DND-41 (cell line): ENCODE results near the gene ST3GAL6.

Experiments used
- ATAC-seq: fragments of 200-7000 bp; cut with Tn5 transposase; 3 replicates; pipeline ENCODE4 v1.9.1; 2021; ENCODE audit warnings: low read depth; ENCODE audit not compliant: insufficient read depth
- DNase-seq: peaks from one replicate; pipeline ENCODE4 v3.0.0-alpha.2; 2020
- H2AFZ ChIP-seq: 2 replicates; pipeline ENCODE4 v1.6.0; 2012; ENCODE audit warnings: low read depth, low read length
- H3K27ac ChIP-seq: 2 replicates; pipeline ENCODE4 v1.5.1; 2012; ENCODE audit warnings: low read length, inconsistent platforms
- H3K27me3 ChIP-seq: fragments of 200-600 bp; sonication (generic); 2 replicates; pipeline ENCODE4 v1.6.0; 2012; ENCODE audit warnings: low read length, mild to moderate bottlenecking, inconsistent platforms; ENCODE audit not compliant: insufficient read depth, poor library complexity
- H3K36me3 ChIP-seq: 2 replicates; pipeline ENCODE4 v1.5.1; 2012; ENCODE audit warnings: low read length, inconsistent platforms; ENCODE audit not compliant: insufficient read depth
- H3K4me1 ChIP-seq: 2 replicates; pipeline ENCODE4 v1.5.1; 2012; ENCODE audit warnings: mild to moderate bottlenecking, low read length; ENCODE audit not compliant: insufficient read depth
- H3K4me2 ChIP-seq: 2 replicates; pipeline ENCODE4 v1.6.0; 2012; ENCODE audit warnings: mild to moderate bottlenecking, moderate library complexity, low read length, inconsistent platforms; ENCODE audit not compliant: insufficient read depth
- H3K4me3 ChIP-seq, 2 experiments: fragments of 200-600 bp in 1 of 2; shearing (Covaris generic) in 1 of 2; 2 replicates each; pipeline ENCODE4 v1.5.1; 2012 to 2016; ENCODE audit warnings: inconsistent platforms in 2 of 2, low read length in 2 of 2, mild to moderate bottlenecking in 2 of 2, low read depth in 1 of 2, moderate library complexity in 1 of 2
- H3K79me2 ChIP-seq: 2 replicates; pipeline ENCODE4 v1.6.0; 2012; ENCODE audit warnings: low read length, inconsistent platforms; ENCODE audit not compliant: insufficient read depth
- H3K9ac ChIP-seq: 2 replicates; pipeline ENCODE4 v1.6.0; 2012; ENCODE audit warnings: low read depth, mild to moderate bottlenecking, inconsistent platforms, low read length, moderate library complexity
- H3K9me3 ChIP-seq: 2 replicates; pipeline ENCODE4 v1.5.1; 2012; ENCODE audit warnings: low read length, moderate library complexity, mild to moderate bottlenecking, inconsistent platforms; ENCODE audit not compliant: insufficient read depth, severe bottlenecking
- H4K20me1 ChIP-seq: 2 replicates; pipeline ENCODE4 v1.6.0; 2012; ENCODE audit warnings: low read length; ENCODE audit not compliant: insufficient read depth
- CTCF ChIP-seq: IDR thresholded peaks from 2 replicates; pipeline ENCODE4 v1.5.1; 2012; ENCODE audit warnings: borderline replicate concordance, low read length, moderate library complexity, mild to moderate bottlenecking; ENCODE audit not compliant: poor library complexity, severe bottlenecking; ENCODE audit errors: extremely low read depth
- EZH2 ChIP-seq: IDR thresholded peaks from 3 replicates; pipeline ENCODE4 v1.6.1; 2012; ENCODE audit warnings: borderline replicate concordance, low read depth, mild to moderate bottlenecking, moderate library complexity, low read length, inconsistent platforms; ENCODE audit not compliant: severe bottlenecking

ST3GAL6 gene

GRCh38 chr3:98727638-98728037, 35.5 kb upstream of the ST3GAL6 start:
- H3K9ac ChIP-seq: no peak overlapping the region
- H4K20me1 ChIP-seq: no peaks in the 10 kb centered on the region
- H3K36me3 ChIP-seq: no peaks in the 10 kb centered on the region
- peaks cover 17% of the 10 kb centered on the region for H3K4me1 ChIP-seq
- no peaks in the 10 kb centered on the region for H3K9me3 ChIP-seq
- no peak for ATAC-seq
- no peak overlapping the region for H3K4me2 ChIP-seq
- no peak overlapping the region for H3K27ac ChIP-seq
- H3K79me2 ChIP-seq: no peaks in the 10 kb centered on the region
- DNase-seq: no peak
- H3K27me3 ChIP-seq: no peaks in the 10 kb centered on the region
- TF ChIP-seq CTCF: no peak
- no peak for TF ChIP-seq EZH2
- H3K4me3 ChIP-seq: no peak overlapping the region
- no peak overlapping the region for H2AFZ ChIP-seq

DNA sequence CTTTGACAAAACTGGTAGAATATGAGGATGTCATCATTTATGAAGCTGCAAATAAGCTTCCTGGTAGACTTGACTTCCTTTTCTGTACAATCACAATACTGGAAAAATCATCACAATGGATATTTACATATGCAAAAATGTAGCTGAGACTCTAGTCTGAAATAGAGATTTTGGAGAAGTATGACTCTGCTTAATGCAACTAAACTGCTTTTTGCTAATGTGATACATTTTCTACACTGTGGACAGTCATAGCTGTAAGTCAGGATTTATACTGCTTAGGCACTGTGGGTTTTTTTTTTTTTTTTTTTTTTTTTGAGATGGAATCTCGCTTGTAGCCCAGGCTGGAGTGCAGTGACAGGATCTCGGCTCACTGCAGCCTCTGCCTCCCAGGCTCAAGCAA, 34.5 kb upstream of the ST3GAL6 start:
- TF ChIP-seq CTCF (no peak), EZH2 (no peak)
- no peak overlapping the region for H3K9ac ChIP-seq
- no peak for DNase-seq
- no peak overlapping the region for H2AFZ ChIP-seq
- H3K4me2 ChIP-seq: no peak overlapping the region
- H3K9me3 ChIP-seq: no peaks in the 10 kb centered on the region
- no peaks in the 10 kb centered on the region for H3K36me3 ChIP-seq
- peaks cover 9% of the 10 kb centered on the region for H3K79me2 ChIP-seq
- H3K27ac ChIP-seq: no peak overlapping the region
- no peak overlapping the region for H3K4me3 ChIP-seq
- H4K20me1 ChIP-seq: no peaks in the 10 kb centered on the region
- ATAC-seq: no peak
- peaks cover 17% of the 10 kb centered on the region for H3K4me1 ChIP-seq
- H3K27me3 ChIP-seq: no peaks in the 10 kb centered on the region

- Histone ChIP-seq H3K79me2 (peaks cover 26% of the 10 kb centered on the region), H4K20me1 (no peaks in the 10 kb centered on the region), H3K4me2 (peak overlapping the region; percentile 2; the same call in 1 of the 2 replicates), H3K4me1 (peaks cover 33% of the 10 kb centered on the region), H3K27me3 (no peaks in the 10 kb centered on the region), H3K9ac (no peak overlapping the region), H3K27ac (no peak overlapping the region), H3K36me3 (no peaks in the 10 kb centered on the region), H3K9me3 (no peaks in the 10 kb centered on the region), H2AFZ (no peak overlapping the region), H3K4me3 (no peak overlapping the region)
- ATAC-seq: no peak
- TF ChIP-seq CTCF (no peak), EZH2 (no peak)
- DNase-seq: no peak
Observed at GRCh38 chr3:98730338-98730737, 32.8 kb upstream of the ST3GAL6 start.
